ENCODE results near the gene LRRC10. TPM values are rescaled to one million over a fixed set of nuclear protein-coding genes. Genes with fewer than 3 reads are reported as not detected.

The LRRC10 gene
- total and polyA plus RNA-seq, 10 of the 15 experiments (the other 5 are each of a cell fraction or from before 2014, with no cell fraction given), result not detected

DNA sequence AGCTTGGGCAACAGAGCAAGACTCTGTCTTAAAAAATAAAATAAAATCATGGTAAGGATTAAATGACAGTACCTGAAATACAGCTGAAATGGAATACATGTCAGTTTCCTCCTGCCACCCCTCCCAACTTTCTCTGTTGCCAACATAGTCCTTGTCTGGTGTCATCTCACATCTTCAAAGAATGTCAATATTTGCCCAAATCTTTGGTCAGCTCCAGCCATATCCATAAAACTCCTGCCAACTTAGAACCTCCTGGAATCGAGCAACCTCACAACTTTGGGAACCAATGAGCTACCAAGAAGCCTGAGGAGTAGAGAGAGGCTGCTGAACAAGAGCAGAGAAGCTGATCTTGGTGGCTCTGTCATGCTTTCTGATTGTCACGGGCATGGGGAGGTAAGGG lies 10.8 kb upstream of the LRRC10 start:
- ChIA-PET CTCF (no interaction called here), POLR2A (interaction anchor here (0.6 kb wide), 1 partner anchor 356 kb away, joined by 4 read pairs; no protein-coding TSS in a partner anchor), RAD21 (ENCODE audit: unreplicated experiment) (no interaction called here), SMC1A (ENCODE audit: uncharacterized antibody, unreplicated experiment) (interaction anchor here (0.5 to 0.9 kb wide), 2 partner anchors 265 to 550 kb away, joined by 3 to 4 read pairs; no protein-coding TSS in a partner anchor)
- no peak overlapping the region for H2AFZ ChIP-seq (ENCODE audit: control insufficient read depth, low read depth, low read length)
- no peak for TF ChIP-seq ZSCAN29 (IDR thresholded peaks at IDR 0.05)
- no peak for TF ChIP-seq HDAC2 (IDR thresholded peaks at IDR 0.05)
- no peak for TF ChIP-seq POLR2A (IDR thresholded peaks at IDR 0.05; ENCODE audit: low read depth, low read length)
- 15% methylated on average over 2 of the region's 2 CpGs for WGBS (ENCODE audit: insufficient coverage, insufficient replicate concordance, low lambda C conversion rate, missing lambda C conversion rate)
- H3K27ac ChIP-seq (ENCODE audit: control insufficient read depth, insufficient read depth), result no peak overlapping the region
- H4K20me1 ChIP-seq (ENCODE audit: control insufficient read depth, insufficient read depth), result no peaks in the 10 kb centered on the region
- H3K79me2 ChIP-seq (ENCODE audit: control insufficient read depth, insufficient read depth, low read length), result no peaks in the 10 kb centered on the region
- no peak overlapping the region for H3K9ac ChIP-seq (ENCODE audit: control insufficient read depth, insufficient read depth, low read length)
- no peaks in the 10 kb centered on the region for H3K9me3 ChIP-seq (replicated peaks; ENCODE audit: control insufficient read depth, insufficient read depth, low read length)
- no peak overlapping the region for H3K4me2 ChIP-seq (ENCODE audit: control insufficient read depth, insufficient read depth)
- no TSS peak for BruUV-seq (replicated peaks)
- DNase-seq (ENCODE audit: low read depth, low spot score) (no peak), FAIRE-seq (no peak), ATAC-seq (no peak)
- intact Hi-C loops (cut with micrococcal nuclease; ENCODE audit: unreplicated experiment), result no loop called here
- no peaks in the 10 kb centered on the region; a peak in 1 of 4 replicates for H3K27me3 ChIP-seq (replicated peaks in 1 of 2; ENCODE audit: control insufficient read depth in 2 of 2, insufficient read depth in 2 of 2, low read length in 1 of 2)
- in situ Hi-C loops (cut with MboI), result no loop called here
- H3K4me3 ChIP-seq, result no peak overlapping the region
- no peaks in the 10 kb centered on the region for H3K4me1 ChIP-seq (ENCODE audit: control insufficient read depth, insufficient read depth, low read length)
- no peaks in the 10 kb centered on the region for H3K36me3 ChIP-seq (ENCODE audit: control insufficient read depth in 2 of 2, insufficient read depth in 2 of 2, low read length in 1 of 2)

DNA sequence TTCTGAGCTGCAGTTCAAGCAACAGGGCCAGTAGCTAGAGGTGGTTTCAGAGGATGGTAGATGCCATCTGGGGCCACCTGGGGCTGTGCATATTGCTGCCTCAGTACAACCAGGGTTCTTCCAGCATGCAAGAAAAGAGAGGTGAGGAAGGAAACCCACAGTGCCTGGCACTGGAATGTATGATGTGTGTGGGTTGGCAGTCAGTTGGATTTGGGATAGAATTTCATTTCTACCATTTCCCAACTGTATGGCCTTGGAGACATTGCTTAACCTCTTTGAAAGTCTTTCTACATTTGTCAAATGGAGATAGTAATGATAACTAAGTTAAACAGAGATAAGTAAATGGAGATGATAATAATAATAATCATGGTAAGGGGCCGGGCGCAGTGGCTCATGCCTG lies 10.2 kb upstream of the LRRC10 start:
- Histone ChIP-seq H3K9me3 (replicated peaks; ENCODE audit: control insufficient read depth, insufficient read depth, low read length) (no peaks in the 10 kb centered on the region), H3K27ac (ENCODE audit: control insufficient read depth, insufficient read depth) (no peak overlapping the region), H3K9ac (ENCODE audit: control insufficient read depth, insufficient read depth, low read length) (no peak overlapping the region), H3K4me3 (no peak overlapping the region), H3K79me2 (ENCODE audit: control insufficient read depth, insufficient read depth, low read length) (no peaks in the 10 kb centered on the region), H2AFZ (ENCODE audit: control insufficient read depth, low read depth, low read length) (no peak overlapping the region), H3K4me1 (ENCODE audit: control insufficient read depth, insufficient read depth, low read length) (no peaks in the 10 kb centered on the region), H4K20me1 (ENCODE audit: control insufficient read depth, insufficient read depth) (no peaks in the 10 kb centered on the region), H3K36me3 (ENCODE audit: control insufficient read depth in 2 of 2, insufficient read depth in 2 of 2, low read length in 1 of 2) (no peaks in the 10 kb centered on the region), H3K27me3 (replicated peaks in 1 of 2; ENCODE audit: control insufficient read depth in 2 of 2, insufficient read depth in 2 of 2, low read length in 1 of 2) (no peaks in the 10 kb centered on the region; a peak in 1 of 4 replicates), H3K4me2 (ENCODE audit: control insufficient read depth, insufficient read depth) (no peak overlapping the region)
- ATAC-seq (no peak), FAIRE-seq (no peak), DNase-seq (ENCODE audit: low read depth, low spot score) (no peak)
- in situ Hi-C loops (cut with MboI) (no loop called here), intact Hi-C loops (cut with micrococcal nuclease; ENCODE audit: unreplicated experiment) (no loop called here)
- CTCF ChIA-PET, result no interaction called here
- TF ChIP-seq FOS (IDR thresholded peaks at IDR 0.05; ENCODE audit: borderline replicate concordance, extremely low read depth, insufficient read length) (no peak), RCOR1 (conservative IDR thresholded peaks at IDR 0.05; ENCODE audit: low read depth, low read length) (no peak)
- SMC1A ChIA-PET (ENCODE audit: uncharacterized antibody, unreplicated experiment), result no interaction called here
- POLR2A ChIA-PET, result no interaction called here
- 88% methylated on average over 2 of the region's 2 CpGs for WGBS (ENCODE audit: insufficient coverage, insufficient replicate concordance, low lambda C conversion rate, missing lambda C conversion rate)
- RAD21 ChIA-PET (ENCODE audit: unreplicated experiment), result no interaction called here
- no TSS peak for BruUV-seq (replicated peaks)

Data from GM12878 (cell line).